Loucy (cell line): ENCODE data around the gene ARHGAP25.

Experiments
- EZH2phosphoT487 ChIP-seq: fragments of 200-600 bp; IDR thresholded peaks from 2 replicates; pipeline ENCODE4 v1.6.1; 2018; ENCODE audit warnings: antibody characterized with exemption, mild to moderate bottlenecking, moderate library complexity, borderline replicate concordance
- TF ChIP-seq, protein P1 (sequence below): fragments of 200-600 bp; sonication (generic); conservative IDR thresholded peaks from 2 replicates; pipeline ENCODE4 v1.5.1; 2014; ENCODE audit warnings: mild to moderate bottlenecking, antibody characterized with exemption, low read length

DNA sequence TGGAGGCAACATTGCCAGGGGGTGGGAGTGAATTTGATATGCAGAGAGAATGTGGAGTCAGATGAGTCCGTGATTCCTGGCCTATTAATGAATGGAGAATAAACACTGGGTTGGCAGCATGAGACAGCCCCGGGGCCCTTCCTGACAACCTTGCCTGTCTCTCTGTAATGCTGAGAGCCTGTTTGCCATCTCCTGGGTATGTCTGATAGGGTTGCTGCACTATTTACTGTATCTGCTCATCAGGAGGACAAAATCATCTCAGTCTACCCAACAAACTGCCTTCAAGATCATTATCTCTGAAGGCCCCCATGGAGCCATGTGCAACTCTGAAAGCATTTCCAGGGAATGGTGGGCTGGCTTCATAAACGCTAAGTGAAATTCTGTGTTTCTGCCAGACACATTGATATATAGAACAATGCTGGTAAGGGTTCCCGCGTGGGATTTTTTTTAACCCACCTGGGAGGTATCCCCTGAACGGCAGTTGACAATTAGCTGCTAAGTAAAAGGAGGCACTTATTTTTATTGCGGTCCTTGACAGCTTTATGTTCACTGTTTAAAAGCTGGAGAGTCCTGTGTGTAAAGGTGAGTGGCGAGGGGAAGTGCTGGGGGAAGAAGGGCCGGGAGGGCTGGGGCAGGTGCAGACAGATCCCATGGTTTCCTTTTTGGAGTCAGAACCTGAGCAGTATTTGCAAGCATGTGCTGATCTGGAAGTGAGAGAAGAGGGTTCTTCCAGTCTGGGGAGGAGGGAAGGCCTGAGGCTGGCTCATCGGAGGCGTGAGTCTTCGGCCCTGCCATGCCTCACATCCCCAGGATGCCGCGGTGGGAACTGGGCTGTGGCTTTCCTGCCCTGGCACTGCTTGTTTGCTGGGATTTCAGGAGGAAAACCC is 64.8 kb downstream of the ARHGAP25 start:
- TF ChIP-seq, protein P1, sequence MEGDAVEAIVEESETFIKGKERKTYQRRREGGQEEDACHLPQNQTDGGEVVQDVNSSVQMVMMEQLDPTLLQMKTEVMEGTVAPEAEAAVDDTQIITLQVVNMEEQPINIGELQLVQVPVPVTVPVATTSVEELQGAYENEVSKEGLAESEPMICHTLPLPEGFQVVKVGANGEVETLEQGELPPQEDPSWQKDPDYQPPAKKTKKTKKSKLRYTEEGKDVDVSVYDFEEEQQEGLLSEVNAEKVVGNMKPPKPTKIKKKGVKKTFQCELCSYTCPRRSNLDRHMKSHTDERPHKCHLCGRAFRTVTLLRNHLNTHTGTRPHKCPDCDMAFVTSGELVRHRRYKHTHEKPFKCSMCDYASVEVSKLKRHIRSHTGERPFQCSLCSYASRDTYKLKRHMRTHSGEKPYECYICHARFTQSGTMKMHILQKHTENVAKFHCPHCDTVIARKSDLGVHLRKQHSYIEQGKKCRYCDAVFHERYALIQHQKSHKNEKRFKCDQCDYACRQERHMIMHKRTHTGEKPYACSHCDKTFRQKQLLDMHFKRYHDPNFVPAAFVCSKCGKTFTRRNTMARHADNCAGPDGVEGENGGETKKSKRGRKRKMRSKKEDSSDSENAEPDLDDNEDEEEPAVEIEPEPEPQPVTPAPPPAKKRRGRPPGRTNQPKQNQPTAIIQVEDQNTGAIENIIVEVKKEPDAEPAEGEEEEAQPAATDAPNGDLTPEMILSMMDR: no peak
- TF ChIP-seq EZH2phosphoT487: no peak
